ENCODE results near the gene NCAM2. TPM values are rescaled to one million over a fixed set of nuclear protein-coding genes. Genes with fewer than 3 reads are reported as not detected.

NCAM2 gene
- total and polyA plus RNA-seq, 2 of the 8 experiments (the other 6 are each of a cell fraction or from before 2014, with no cell fraction given) = 0.14 to 1.1 TPM

DNA sequence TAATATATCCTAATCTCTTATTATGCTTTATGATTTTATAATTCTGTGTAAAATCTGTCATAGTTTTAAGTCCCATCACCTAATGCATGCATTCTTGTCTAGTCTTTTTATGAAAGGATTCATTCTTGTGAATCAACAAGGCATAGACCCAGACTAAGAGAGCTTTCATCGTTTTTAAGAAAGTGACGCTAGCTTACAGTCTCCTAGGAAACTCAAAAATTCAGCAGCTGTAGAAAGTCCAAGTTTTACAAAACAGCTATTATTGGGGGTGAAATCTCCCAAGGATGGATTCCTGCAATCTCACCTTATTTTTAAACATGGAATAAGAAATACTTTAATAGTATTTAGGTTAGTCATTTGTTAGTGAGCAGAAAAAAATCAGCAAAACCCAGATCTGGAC is 104.7 kb downstream of the NCAM2 start:
- H2BK5ac ChIP-seq (ENCODE audit: low read depth, low read length) = no peak overlapping the region
- no peak overlapping the region for H3K23ac ChIP-seq (ENCODE audit: insufficient read length)
- H3K23me2 ChIP-seq (ENCODE audit: low read depth, low read length) = no peaks in the 10 kb centered on the region
- H4K91ac ChIP-seq (replicated peaks; ENCODE audit: insufficient read length, low read length) = no peak overlapping the region
- POLR2A ChIA-PET (ENCODE audit: partially characterized antibody) = no interaction called here
- no peaks in the 10 kb centered on the region for H3K79me2 ChIP-seq (ENCODE audit: control insufficient read depth in 1 of 2, insufficient read depth in 2 of 2, low read length in 2 of 2)
- H3K4me3 ChIP-seq (ENCODE audit: extremely low read depth in 1 of 4, insufficient read depth in 2 of 4, low read depth in 3 of 4, low read length in 4 of 4) = no peak overlapping the region
- H3K9ac ChIP-seq (replicated peaks in 1 of 4; ENCODE audit: extremely low read depth in 1 of 4, low read depth in 3 of 4, low read length in 3 of 4) = no peak overlapping the region
- H2BK20ac ChIP-seq (ENCODE audit: low read length) = no peak overlapping the region
- H3K4me1 ChIP-seq (replicated peaks in 1 of 4; ENCODE audit: control insufficient read depth in 3 of 4, insufficient read depth in 4 of 4, low read length in 3 of 4) = peaks cover 0 to 4% (median 0%) of the 10 kb centered on the region in 4 experiments; a peak in 1 of 7 replicates
- H4K20me1 ChIP-seq (replicated peaks in 1 of 2; ENCODE audit: control insufficient read depth in 1 of 2, insufficient read depth in 2 of 2, low read length in 2 of 2) = no peaks in the 10 kb centered on the region
- H2BK12ac ChIP-seq (ENCODE audit: low read depth, low read length) = no peak overlapping the region
- H3K27me3 ChIP-seq (replicated peaks in 1 of 4; ENCODE audit: control insufficient read depth in 3 of 4, extremely low read depth in 1 of 4, insufficient read depth in 3 of 4, low read length in 3 of 4) = no peaks in the 10 kb centered on the region
- TF ChIP-seq BACH1 (IDR thresholded peaks at IDR 0.05; ENCODE audit: low read length) (no peak), BCL11A (IDR thresholded peaks at IDR 0.05; ENCODE audit: low read depth in 2 of 2, low read length in 2 of 2) (no peak), MAFK (IDR thresholded peaks at IDR 0.05; ENCODE audit: low read depth, low read length) (no peak), POLR2AphosphoS5 (IDR thresholded peaks at IDR 0.05; ENCODE audit: low read depth, low read length) (no peak)
- no peak overlapping the region for H4K8ac ChIP-seq (ENCODE audit: extremely low read depth, insufficient read depth, low read length)
- no peak overlapping the region for H3K14ac ChIP-seq (ENCODE audit: insufficient read length)
- no peak overlapping the region for H3K4ac ChIP-seq (replicated peaks; ENCODE audit: insufficient read length, low read depth, low read length)
- CTCF ChIA-PET (ENCODE audit: partially characterized antibody) = interaction anchor here (1.0 to 5.9 kb wide), 2 partner anchors 13 to 101 kb away, joined by 3 to 116 read pairs; partner anchors contain the start of gene NCAM2
- no peak overlapping the region for H2BK15ac ChIP-seq (ENCODE audit: low read length)
- H3K18ac ChIP-seq (ENCODE audit: extremely low read depth, low read length) = no peak overlapping the region
- H3K36me3 ChIP-seq (ENCODE audit: control insufficient read depth in 2 of 4, insufficient read depth in 4 of 4, low read length in 3 of 4) = no peaks in the 10 kb centered on the region
- DNase-seq (ENCODE audit: low read depth in 1 of 2, low spot score in 2 of 2) (no peak), FAIRE-seq (no peak)
- H3K79me1 ChIP-seq (ENCODE audit: low read depth, low read length) = no peaks in the 10 kb centered on the region
- H3K4me2 ChIP-seq (ENCODE audit: insufficient read depth in 1 of 2, low read depth in 2 of 2, low read length in 2 of 2) = no peak overlapping the region
- no peak overlapping the region for H2AK5ac ChIP-seq (ENCODE audit: low read depth, low read length)
- no peak overlapping the region for H3K56ac ChIP-seq (replicated peaks; ENCODE audit: insufficient read length, low read depth, low read length)
- H2BK120ac ChIP-seq (replicated peaks; ENCODE audit: low read depth, low read length) = no peak overlapping the region
- H3K27ac ChIP-seq (ENCODE audit: low read depth, low read length) = no peak overlapping the region
- WGBS, 2 experiments (ENCODE audit: extremely low coverage in 1 of 2, insufficient coverage in 1 of 2, insufficient read length in 1 of 2, insufficient replicate concordance in 2 of 2, low coverage in 1 of 2, low lambda C conversion rate in 2 of 2, missing lambda C conversion rate in 1 of 2) = 93% methylated on average over 2 of the region's 2 CpGs; no CpG with 5 or more reads in 1 of the 2 experiments
- H2AFZ ChIP-seq (ENCODE audit: low read length) = no peak overlapping the region
- no peaks in the 10 kb centered on the region for H3K9me3 ChIP-seq (ENCODE audit: insufficient read depth in 2 of 2, low read depth in 1 of 2, low read length in 1 of 2)
- H4K5ac ChIP-seq (ENCODE audit: insufficient read length, low read depth, low read length) = no peak overlapping the region
